Right atrium auricular region (tissue), 2 donors: ENCODE results near the gene CCDC14. TPM values are rescaled to one million over a fixed set of nuclear protein-coding genes. Genes with fewer than 3 reads are reported as not detected.

ENCODE experiments used
- DNase-seq: peaks from one replicate; pipeline ENCODE4 v3.0.0-alpha.2; 2019; ENCODE audit warnings: low spot score
- H3K27ac ChIP-seq, 2 donors: fragments of 200-600 bp; sonication (generic); 1 replicate in 1 of 2; 2 replicates in 1 of 2; pipeline ENCODE4 v1.5.1; 2016 to 2019
- H3K27me3 ChIP-seq, 2 donors: fragments of 200-600 bp; sonication (generic); one replicate each; pipeline versions ENCODE4 v1.5.1 to v1.6.0; 2017 to 2019
- H3K36me3 ChIP-seq: fragments of 200-600 bp; sonication (generic); one replicate; pipeline ENCODE4 v1.5.1; 2016
- H3K4me1 ChIP-seq, 2 donors: fragments of 200-600 bp; sonication (generic); one replicate each; pipeline versions ENCODE4 v1.5.1 to v1.6.0; 2017 to 2019
- H3K4me3 ChIP-seq, 2 donors: fragments of 200-600 bp; sonication (generic); 1 replicate in 1 of 2; 2 replicates in 1 of 2; pipeline ENCODE4 v1.5.1; 2017 to 2019; ENCODE audit warnings: mild to moderate bottlenecking in 1 of 2, moderate library complexity in 1 of 2
- H3K9me3 ChIP-seq, 2 donors: fragments of 200-600 bp; sonication (generic); one replicate each; pipeline ENCODE4 v1.5.1; 2019
- CTCF ChIP-seq, 2 donors: fragments of 200-600 bp; sonication (generic); IDR thresholded peaks; one replicate each; pipeline ENCODE4 v1.5.1; 2019; ENCODE audit warnings: antibody characterized with exemption in 2 of 2
- total RNA-seq, 2 donors: library from RNA; depleted of rRNA; stranded (reverse); fragments of >200 nt; gene quantifications; one replicate each; pipeline ENCODE4 v1.1.0, GENCODE V29; 2016

Gene CCDC14
- total RNA-seq, 2 donors from 2014 or later = 7.7 to 7.9 TPM

- no peak overlapping the region for H3K4me3 ChIP-seq
- H3K27me3 ChIP-seq = no peaks in the 10 kb centered on the region
- no peak for DNase-seq
Observed at GRCh38 chr3:123884993-123885392, 76.0 kb downstream of the CCDC14 start.

GRCh38 chr3:123884203-123884831 is 76.7 kb downstream of the CCDC14 start, which contains the start of gene MYLK:
Gene MYLK (minus strand): TSS chr3:123884332. CDS start chr3:123793841, 90,491 bp downstream.
- DNase-seq = no peak
- peaks cover 0 to 11% of the 10 kb centered on the region in 2 donors for H3K4me1 ChIP-seq
- no peaks in the 10 kb centered on the region for H3K9me3 ChIP-seq
- no peaks in the 10 kb centered on the region for H3K36me3 ChIP-seq
- no peak for TF ChIP-seq CTCF (IDR thresholded peaks at IDR 0.05)
- no peak within 1 kb of the TSS for H3K27ac ChIP-seq
- peak within 1 kb of the TSS; percentile 30 to 52 for H3K4me3 ChIP-seq
- H3K27me3 ChIP-seq = no peaks in the 10 kb centered on the region

More at GRCh38 chr3:123884993-123885392, 76.0 kb downstream of the CCDC14 start:
- H3K27ac ChIP-seq = no peak overlapping the region
- no peaks in the 10 kb centered on the region for H3K36me3 ChIP-seq
- H3K9me3 ChIP-seq = no peaks in the 10 kb centered on the region
- no peak for TF ChIP-seq CTCF (IDR thresholded peaks at IDR 0.05)
- peaks cover 0 to 11% of the 10 kb centered on the region in 2 donors for H3K4me1 ChIP-seq

- H3K4me3 ChIP-seq = peak overlapping the region; percentile 30 to 52
- peaks cover 0 to 11% of the 10 kb centered on the region in 2 donors for H3K4me1 ChIP-seq
- H3K36me3 ChIP-seq = no peaks in the 10 kb centered on the region
- no peaks in the 10 kb centered on the region for H3K27me3 ChIP-seq
- DNase-seq = no peak
- H3K9me3 ChIP-seq = no peaks in the 10 kb centered on the region
- no peak for TF ChIP-seq CTCF (IDR thresholded peaks at IDR 0.05)
- H3K27ac ChIP-seq = no peak overlapping the region
Observed at GRCh38 chr3:123883701-123884202, 77.3 kb downstream of the CCDC14 start.

- H3K27me3 ChIP-seq = no peaks in the 10 kb centered on the region
- DNase-seq = no peak
- no peak overlapping the region for H3K4me3 ChIP-seq
- no peak for TF ChIP-seq CTCF (IDR thresholded peaks at IDR 0.05)
- H3K36me3 ChIP-seq = no peaks in the 10 kb centered on the region
- H3K4me1 ChIP-seq = peaks cover 0 to 11% of the 10 kb centered on the region in 2 donors
- H3K9me3 ChIP-seq = no peaks in the 10 kb centered on the region
- no peak overlapping the region for H3K27ac ChIP-seq
Observed at GRCh38 chr3:123883111-123883510, 77.9 kb downstream of the CCDC14 start.

- DNase-seq = no peak
- no peaks in the 10 kb centered on the region for H3K36me3 ChIP-seq
- peaks cover 0 to 11% of the 10 kb centered on the region in 2 donors for H3K4me1 ChIP-seq
- H3K27ac ChIP-seq = no peak overlapping the region
- no peaks in the 10 kb centered on the region for H3K27me3 ChIP-seq
- H3K9me3 ChIP-seq = no peaks in the 10 kb centered on the region
- no peak overlapping the region for H3K4me3 ChIP-seq
- TF ChIP-seq CTCF (IDR thresholded peaks at IDR 0.05) = no peak
Observed at GRCh38 chr3:123881771-123882170, 79.3 kb downstream of the CCDC14 start.
